Body of pancreas (tissue), 4 donors: ENCODE data around the gene LDLRAD3.

Experiments used
- POLR2A ChIP-seq, 3 donors: fragments of 450-650 bp; IDR thresholded peaks; one replicate each; pipeline ENCODE4 v1.6.1; 2016; ENCODE audit warnings: antibody characterized with exemption in 3 of 3, mild to moderate bottlenecking in 2 of 3
- TF ChIP-seq, protein P1 (sequence below), 7 experiments: fragments of 450-650 bp in 4 of 7; fragments of 200-600 bp in 3 of 7; sonication (generic) in 3 of 7; IDR thresholded peaks; one replicate each; pipeline ENCODE4 v1.5.1; 2016 to 2019; ENCODE audit warnings: antibody characterized with exemption in 7 of 7

DNA sequence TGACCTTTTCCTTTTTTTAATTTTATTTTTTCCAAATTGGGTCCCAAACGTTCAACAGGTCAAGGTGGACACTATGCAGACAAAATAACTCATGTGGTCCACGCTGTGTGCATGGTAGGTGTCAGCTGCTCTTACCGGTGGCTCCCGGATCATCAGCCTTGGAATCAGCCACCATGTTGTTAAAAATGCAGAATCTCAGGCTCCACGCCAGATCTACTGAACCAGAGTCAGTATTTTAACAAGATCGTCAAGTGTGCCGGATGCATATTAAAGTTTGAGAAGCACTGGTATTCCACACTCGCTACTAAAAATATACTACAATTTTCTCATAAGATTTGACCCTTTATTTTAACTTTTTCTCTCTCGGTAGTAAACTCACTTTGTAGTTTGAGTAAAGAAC lies 553 bp upstream of the LDLRAD3 start:
- TF ChIP-seq, protein P1, sequence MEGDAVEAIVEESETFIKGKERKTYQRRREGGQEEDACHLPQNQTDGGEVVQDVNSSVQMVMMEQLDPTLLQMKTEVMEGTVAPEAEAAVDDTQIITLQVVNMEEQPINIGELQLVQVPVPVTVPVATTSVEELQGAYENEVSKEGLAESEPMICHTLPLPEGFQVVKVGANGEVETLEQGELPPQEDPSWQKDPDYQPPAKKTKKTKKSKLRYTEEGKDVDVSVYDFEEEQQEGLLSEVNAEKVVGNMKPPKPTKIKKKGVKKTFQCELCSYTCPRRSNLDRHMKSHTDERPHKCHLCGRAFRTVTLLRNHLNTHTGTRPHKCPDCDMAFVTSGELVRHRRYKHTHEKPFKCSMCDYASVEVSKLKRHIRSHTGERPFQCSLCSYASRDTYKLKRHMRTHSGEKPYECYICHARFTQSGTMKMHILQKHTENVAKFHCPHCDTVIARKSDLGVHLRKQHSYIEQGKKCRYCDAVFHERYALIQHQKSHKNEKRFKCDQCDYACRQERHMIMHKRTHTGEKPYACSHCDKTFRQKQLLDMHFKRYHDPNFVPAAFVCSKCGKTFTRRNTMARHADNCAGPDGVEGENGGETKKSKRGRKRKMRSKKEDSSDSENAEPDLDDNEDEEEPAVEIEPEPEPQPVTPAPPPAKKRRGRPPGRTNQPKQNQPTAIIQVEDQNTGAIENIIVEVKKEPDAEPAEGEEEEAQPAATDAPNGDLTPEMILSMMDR (IDR thresholded peaks at IDR 0.05), result no peak
- no peak for TF ChIP-seq POLR2A (IDR thresholded peaks at IDR 0.05)
